ENCODE data around the gene WDR17.
"Not testable (repeated sequence)": the region's sequence is repeated elsewhere in the genome, so short reads cannot be mapped to it uniquely, and the experiment has no call there.

Gene WDR17

DNA sequence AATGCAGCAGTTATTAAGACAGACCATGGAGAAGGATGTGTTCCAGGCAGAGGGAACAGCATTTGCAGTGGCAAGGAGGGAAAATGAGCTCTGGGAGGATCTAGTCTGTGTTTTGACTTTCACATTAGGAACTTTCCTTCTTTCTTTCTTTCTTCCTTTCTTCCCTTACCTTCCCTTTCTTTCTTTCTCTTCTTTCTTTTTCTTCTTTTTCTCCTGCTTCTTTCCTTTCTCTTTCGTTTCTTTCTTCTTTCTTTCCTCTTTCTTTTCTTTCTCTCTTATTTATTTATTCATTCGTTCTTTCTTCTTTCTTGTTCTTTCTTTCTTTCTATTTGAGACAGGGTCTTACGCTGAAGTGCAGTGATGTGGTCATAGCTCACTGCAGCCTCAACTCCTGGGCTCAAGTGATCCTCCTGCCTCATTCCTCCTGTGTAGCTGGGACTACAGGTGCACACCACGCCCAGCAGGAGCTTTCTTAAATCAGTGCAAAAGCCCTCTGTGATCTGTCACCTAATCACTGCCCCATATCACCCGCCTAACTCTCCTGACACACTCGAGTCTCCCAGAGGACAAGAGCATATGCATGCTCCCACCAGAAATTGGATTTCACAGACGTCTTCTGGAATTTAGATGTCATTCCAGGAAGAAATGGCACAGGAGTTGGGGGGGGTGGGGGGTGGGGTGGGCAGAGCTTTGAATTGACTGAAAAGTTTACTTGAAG is 145.1 kb downstream of the WDR17 start:
- H3K4me3 ChIP-seq (ENCODE audit: low read depth, low read length) = no peak overlapping the region
- H3K4me1 ChIP-seq = no peaks in the 10 kb centered on the region
- TF ChIP-seq, protein P1, sequence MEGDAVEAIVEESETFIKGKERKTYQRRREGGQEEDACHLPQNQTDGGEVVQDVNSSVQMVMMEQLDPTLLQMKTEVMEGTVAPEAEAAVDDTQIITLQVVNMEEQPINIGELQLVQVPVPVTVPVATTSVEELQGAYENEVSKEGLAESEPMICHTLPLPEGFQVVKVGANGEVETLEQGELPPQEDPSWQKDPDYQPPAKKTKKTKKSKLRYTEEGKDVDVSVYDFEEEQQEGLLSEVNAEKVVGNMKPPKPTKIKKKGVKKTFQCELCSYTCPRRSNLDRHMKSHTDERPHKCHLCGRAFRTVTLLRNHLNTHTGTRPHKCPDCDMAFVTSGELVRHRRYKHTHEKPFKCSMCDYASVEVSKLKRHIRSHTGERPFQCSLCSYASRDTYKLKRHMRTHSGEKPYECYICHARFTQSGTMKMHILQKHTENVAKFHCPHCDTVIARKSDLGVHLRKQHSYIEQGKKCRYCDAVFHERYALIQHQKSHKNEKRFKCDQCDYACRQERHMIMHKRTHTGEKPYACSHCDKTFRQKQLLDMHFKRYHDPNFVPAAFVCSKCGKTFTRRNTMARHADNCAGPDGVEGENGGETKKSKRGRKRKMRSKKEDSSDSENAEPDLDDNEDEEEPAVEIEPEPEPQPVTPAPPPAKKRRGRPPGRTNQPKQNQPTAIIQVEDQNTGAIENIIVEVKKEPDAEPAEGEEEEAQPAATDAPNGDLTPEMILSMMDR (IDR thresholded peaks at IDR 0.05; ENCODE audit: low read depth, low read length) = no peak
- H3K27me3 ChIP-seq = no peaks in the 10 kb centered on the region; the same call in 1 of the 2 replicates
- DNase-seq = no peak
- no peaks in the 10 kb centered on the region for H3K36me3 ChIP-seq
- no peaks in the 10 kb centered on the region for H3K9me3 ChIP-seq

DNA sequence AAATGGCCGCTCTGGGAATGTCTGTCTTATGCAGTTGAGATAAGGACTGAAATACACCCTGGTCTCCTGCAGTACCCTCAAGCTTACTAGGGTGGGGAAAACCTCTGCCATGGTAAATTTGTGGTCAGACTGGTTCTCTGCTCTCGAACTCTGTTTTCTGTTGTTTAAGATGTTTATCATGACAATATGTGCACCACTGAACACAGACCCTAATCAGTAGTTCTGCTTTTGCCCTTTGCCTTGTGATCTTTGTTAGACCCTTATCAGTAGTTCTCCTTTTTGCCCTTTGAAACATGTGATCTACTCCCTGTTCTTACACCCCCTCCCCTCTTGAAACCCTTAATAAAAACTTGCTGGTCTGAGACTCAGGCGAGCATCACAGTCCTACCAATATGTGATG is 146.7 kb downstream of the WDR17 start:
- H3K27me3 ChIP-seq; H3K4me3 ChIP-seq (ENCODE audit: low read depth, low read length); DNase-seq: not testable (repeated sequence)

DNA sequence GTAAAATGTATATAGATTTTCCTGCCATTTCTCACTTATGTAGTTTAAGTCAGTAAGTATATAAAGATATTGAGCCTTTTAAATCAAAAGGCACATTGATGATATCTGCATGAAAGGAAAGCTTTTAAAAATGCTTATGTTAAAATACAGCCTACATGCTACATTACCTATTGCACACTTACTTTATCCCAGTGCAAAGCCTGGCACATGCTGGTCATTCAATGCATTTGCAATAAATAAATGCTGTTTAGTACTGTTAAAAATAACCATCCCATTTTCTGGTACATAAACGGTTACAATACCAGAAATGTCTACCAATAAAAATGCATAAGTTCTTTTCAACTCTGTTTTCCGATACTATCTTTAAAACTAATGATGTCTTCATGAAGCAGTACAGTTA is 151.9 kb downstream of the WDR17 start:
- TF ChIP-seq, protein P1 (IDR thresholded peaks at IDR 0.05; ENCODE audit: low read depth, low read length) = no peak
- Histone ChIP-seq H3K27me3 (no peaks in the 10 kb centered on the region), H3K4me1 (no peaks in the 10 kb centered on the region), H3K36me3 (no peaks in the 10 kb centered on the region), H3K9me3 (no peaks in the 10 kb centered on the region), H3K4me3 (ENCODE audit: low read depth, low read length) (no peak overlapping the region)
- no peak for DNase-seq

More for the DNA sequence above, 146.7 kb downstream of the WDR17 start:
- not testable (repeated sequence) for H3K36me3 ChIP-seq, H3K4me1 ChIP-seq, H3K9me3 ChIP-seq

DNA sequence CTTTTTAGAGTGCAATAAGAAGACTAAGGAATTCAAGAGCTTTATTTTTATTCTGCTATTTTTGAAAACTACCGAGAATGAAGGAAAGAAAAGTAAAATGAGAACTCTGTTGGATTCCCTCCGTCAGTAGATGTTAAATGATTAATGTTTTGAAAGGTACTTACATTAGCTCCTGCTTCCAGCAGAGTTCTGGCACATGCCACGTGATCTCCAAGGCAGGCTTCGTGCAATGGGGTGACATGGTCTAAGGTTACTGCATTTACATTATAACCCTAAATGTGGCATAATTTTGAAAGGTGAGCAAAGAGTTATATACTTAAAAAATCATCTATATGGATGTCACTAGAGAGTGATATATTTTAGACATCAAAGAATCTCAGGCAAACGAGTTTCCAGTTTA is 156.5 kb downstream of the WDR17 start:
- no peak overlapping the region for H3K4me3 ChIP-seq (ENCODE audit: low read depth, low read length)
- H3K4me1 ChIP-seq = no peaks in the 10 kb centered on the region
- no peak for DNase-seq
- no peaks in the 10 kb centered on the region for H3K27me3 ChIP-seq
- H3K9me3 ChIP-seq = no peaks in the 10 kb centered on the region
- TF ChIP-seq, protein P1 (IDR thresholded peaks at IDR 0.05; ENCODE audit: low read depth, low read length) = no peak
- no peaks in the 10 kb centered on the region for H3K36me3 ChIP-seq

DNA sequence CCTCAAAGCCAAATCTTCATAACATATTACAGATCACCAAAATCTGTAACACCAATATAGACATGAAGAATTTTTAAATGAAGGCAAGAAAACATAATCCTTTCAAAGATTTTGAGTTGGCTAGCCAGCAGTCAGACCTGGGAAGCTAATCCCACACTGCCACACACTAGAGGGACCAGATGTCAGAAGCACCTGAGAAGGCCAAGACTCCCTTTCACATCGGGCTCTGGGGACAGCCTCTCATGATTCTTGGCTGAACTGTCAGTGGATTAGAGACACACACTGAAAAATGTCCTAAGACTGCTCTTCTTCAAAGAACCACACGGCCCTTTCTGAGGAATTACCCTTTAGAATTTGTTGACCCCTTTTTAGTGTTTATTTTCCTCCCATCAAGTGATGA is 157.9 kb downstream of the WDR17 start:
- no peaks in the 10 kb centered on the region for H3K9me3 ChIP-seq
- H3K36me3 ChIP-seq = no peaks in the 10 kb centered on the region
- TF ChIP-seq, protein P1 (IDR thresholded peaks at IDR 0.05; ENCODE audit: low read depth, low read length) = no peak
- H3K4me3 ChIP-seq (ENCODE audit: low read depth, low read length) = no peak overlapping the region
- DNase-seq = no peak
- H3K4me1 ChIP-seq = no peaks in the 10 kb centered on the region
- H3K27me3 ChIP-seq = no peaks in the 10 kb centered on the region

DNA sequence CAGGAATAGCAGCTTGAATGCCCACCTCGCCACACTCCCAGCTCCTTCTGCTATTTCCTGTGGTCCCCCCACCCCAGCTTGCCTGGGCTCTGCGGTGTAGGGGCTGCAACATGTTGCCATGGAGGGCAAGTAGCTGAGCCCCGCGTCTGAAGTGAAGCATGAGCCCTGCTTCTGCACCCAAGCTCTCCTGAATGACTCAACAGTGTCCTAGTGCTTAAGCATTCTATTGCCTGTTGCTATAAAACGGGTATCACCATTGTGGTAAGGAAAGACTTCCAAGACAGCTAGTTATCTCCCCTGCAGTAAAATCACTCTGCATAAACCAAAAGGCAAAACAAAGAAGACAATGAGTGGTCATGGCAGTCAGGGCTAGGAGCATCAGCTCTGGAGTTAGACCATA is 161.1 kb downstream of the WDR17 start:
- Histone ChIP-seq H3K4me3 (ENCODE audit: low read depth, low read length) (no peak overlapping the region), H3K36me3 (no peaks in the 10 kb centered on the region), H3K9me3 (no peaks in the 10 kb centered on the region), H3K4me1 (no peaks in the 10 kb centered on the region), H3K27me3 (no peaks in the 10 kb centered on the region)
- DNase-seq = no peak
- TF ChIP-seq, protein P1 (IDR thresholded peaks at IDR 0.05; ENCODE audit: low read depth, low read length) = no peak

Measured in BE2C (cell line).